Measurements from ENCODE around the gene DNM3. TPM values are rescaled to one million over a fixed set of nuclear protein-coding genes. Genes with fewer than 3 reads are reported as not detected.

Gene DNM3
- polyA plus RNA-seq (2012; rRNA removed) = 0.43 and 0.89 TPM in 2 replicates
- polyA plus RNA-seq (2012; cell fraction: cytosol; rRNA removed) = 0.54 and 0.64 TPM in 2 replicates
- polyA plus RNA-seq (2012; cell fraction: nucleus; rRNA removed) = 0.50 and 0.80 TPM in 2 replicates

DNA sequence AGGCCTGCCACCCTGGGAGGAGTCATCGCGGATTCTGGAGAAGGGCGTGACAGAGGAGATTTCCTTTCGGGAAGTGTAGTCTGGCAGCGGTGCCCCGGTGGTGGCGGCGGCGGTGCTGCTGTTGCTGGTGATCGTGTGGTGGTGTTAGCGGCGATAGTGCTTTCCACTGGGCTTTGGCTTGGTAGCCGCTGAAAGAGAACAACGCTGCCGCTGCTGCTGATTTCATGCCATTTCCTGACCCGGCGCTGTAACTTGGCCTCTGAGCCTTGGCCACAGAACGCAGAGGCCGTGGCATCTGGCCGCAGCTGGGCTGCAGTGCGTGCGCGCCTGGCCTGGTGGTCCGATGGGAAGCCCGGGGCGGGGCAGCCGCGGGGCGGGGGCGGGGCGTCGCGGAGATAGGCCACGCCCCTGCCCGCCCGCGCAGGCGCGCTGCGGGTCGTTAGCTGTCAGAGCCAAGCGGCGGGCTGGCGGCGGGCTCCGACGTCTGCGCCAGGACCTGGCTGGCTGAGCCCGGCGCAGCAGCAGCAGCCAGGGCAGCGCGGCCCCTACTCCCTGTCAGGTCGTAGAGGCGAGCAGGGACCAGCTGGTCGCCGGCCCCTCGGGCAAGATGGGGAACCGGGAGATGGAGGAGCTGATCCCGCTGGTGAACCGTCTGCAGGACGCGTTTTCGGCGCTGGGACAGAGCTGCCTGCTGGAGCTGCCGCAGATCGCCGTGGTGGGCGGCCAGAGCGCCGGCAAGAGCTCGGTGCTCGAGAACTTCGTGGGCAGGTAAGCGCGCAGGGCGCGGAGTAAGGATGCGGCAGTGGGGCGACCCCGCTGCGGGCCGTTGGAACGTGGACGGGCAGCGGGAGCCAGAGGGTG lies at the start of gene DNM3:
Gene DNM3 (plus strand): TSS at position 449 of the 861 bp plus-strand sequence. CDS start 159 bp downstream, at position 608.
- Histone ChIP-seq H3K27me3 (ENCODE audit: insufficient read depth) (peaks cover 26% of the 10 kb centered on the region), H3K4me1 (ENCODE audit: control insufficient read depth in 1 of 2, insufficient read depth in 2 of 2, low read depth in 1 of 2, low read length in 1 of 2) (peaks cover 0 to 15% of the 10 kb centered on the region in 2 experiments; a peak in 2 of 4 replicates), H3F3A (replicated peaks; ENCODE audit: insufficient read depth) (no peaks in the 10 kb centered on the region), H3K9me3 (no peaks in the 10 kb centered on the region), H2AFZ (ENCODE audit: low read depth) (peak within 1 kb of the TSS; percentile 93), H3K4me3 (ENCODE audit: low read depth in 2 of 2, low read length in 1 of 2) (peak within 1 kb of the TSS; percentile 49 to 60), H3K27ac (ENCODE audit: low read depth in 2 of 2, low read length in 1 of 2) (0 out of 4 replicates have a peak within 1 kb of the TSS, but pooled peaks of 1 of the 2 experiments have one; percentile 1), H3K9ac (no peak within 1 kb of the TSS), H4K20me1 (ENCODE audit: insufficient read depth) (no peaks in the 10 kb centered on the region), H3K9me2 (no peaks in the 10 kb centered on the region), H3K4me2 (peak within 1 kb of the TSS; percentile 77), H3K36me3 (replicated peaks in 1 of 2; ENCODE audit: control insufficient read depth in 1 of 2, insufficient read depth in 2 of 2, low read length in 1 of 2) (no peaks in the 10 kb centered on the region), H3K79me2 (ENCODE audit: insufficient read depth) (no peaks in the 10 kb centered on the region)
- DNase-seq = peak; percentile 97
- TF ChIP-seq POLR2AphosphoS5 (IDR thresholded peaks at IDR 0.05; ENCODE audit: low read depth, low read length) = no peak
- TF ChIP-seq EP300 (IDR thresholded peaks at IDR 0.05; ENCODE audit: borderline replicate concordance in 1 of 2, low read depth in 1 of 2, low read length in 1 of 2) = no peak
- TF ChIP-seq CHD2 (IDR thresholded peaks at IDR 0.05; ENCODE audit: low read length, partially characterized antibody) = no peak
- TF ChIP-seq MXI1 (IDR thresholded peaks at IDR 0.05; ENCODE audit: low read depth, low read length) = peak; percentile 82
- TF ChIP-seq GATA2 (CRISPR knock-in tag; IDR thresholded peaks at IDR 0.05) = 0 out of 2 replicates have a peak, but pooled peaks have one; percentile 37
- TF ChIP-seq, protein P1, sequence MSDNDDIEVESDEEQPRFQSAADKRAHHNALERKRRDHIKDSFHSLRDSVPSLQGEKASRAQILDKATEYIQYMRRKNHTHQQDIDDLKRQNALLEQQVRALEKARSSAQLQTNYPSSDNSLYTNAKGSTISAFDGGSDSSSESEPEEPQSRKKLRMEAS (IDR thresholded peaks at IDR 0.05; ENCODE audit: low read depth) = peak; percentile 20; the same call in 1 of the 2 replicates
- peak; percentile 81 for TF ChIP-seq NRF1 (IDR thresholded peaks at IDR 0.05; ENCODE audit: low read depth, low read length)
- no peak for TF ChIP-seq TCF12 (IDR thresholded peaks at IDR 0.05)
- TF ChIP-seq RCOR1 (IDR thresholded peaks at IDR 0.05; ENCODE audit: low read length) = peak; percentile 55
- TF ChIP-seq, protein P2, sequence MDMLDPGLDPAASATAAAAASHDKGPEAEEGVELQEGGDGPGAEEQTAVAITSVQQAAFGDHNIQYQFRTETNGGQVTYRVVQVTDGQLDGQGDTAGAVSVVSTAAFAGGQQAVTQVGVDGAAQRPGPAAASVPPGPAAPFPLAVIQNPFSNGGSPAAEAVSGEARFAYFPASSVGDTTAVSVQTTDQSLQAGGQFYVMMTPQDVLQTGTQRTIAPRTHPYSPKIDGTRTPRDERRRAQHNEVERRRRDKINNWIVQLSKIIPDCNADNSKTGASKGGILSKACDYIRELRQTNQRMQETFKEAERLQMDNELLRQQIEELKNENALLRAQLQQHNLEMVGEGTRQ (IDR thresholded peaks at IDR 0.05; ENCODE audit: borderline replicate concordance, low read depth, low read length) = no peak
- TF ChIP-seq SIN3A (IDR thresholded peaks at IDR 0.05; ENCODE audit: borderline replicate concordance, low read depth, low read length) = peak; percentile 44; the same call in 1 of the 2 replicates
- WGBS (ENCODE audit: low lambda C conversion rate) = 2% methylated on average over 18 of the region's 85 CpGs
- CTCF ChIA-PET = interaction anchor here (1.1 to 2.6 kb wide), 4 partner anchors 31 to 197 kb away, joined by 3 to 10 read pairs (median 6); no protein-coding TSS in a partner anchor
- POLR2A ChIA-PET = interaction anchor here (1.1 kb wide), 1 partner anchor 100 kb away, joined by 3 read pairs; the partner anchor contains the start of gene VAMP4

DNA sequence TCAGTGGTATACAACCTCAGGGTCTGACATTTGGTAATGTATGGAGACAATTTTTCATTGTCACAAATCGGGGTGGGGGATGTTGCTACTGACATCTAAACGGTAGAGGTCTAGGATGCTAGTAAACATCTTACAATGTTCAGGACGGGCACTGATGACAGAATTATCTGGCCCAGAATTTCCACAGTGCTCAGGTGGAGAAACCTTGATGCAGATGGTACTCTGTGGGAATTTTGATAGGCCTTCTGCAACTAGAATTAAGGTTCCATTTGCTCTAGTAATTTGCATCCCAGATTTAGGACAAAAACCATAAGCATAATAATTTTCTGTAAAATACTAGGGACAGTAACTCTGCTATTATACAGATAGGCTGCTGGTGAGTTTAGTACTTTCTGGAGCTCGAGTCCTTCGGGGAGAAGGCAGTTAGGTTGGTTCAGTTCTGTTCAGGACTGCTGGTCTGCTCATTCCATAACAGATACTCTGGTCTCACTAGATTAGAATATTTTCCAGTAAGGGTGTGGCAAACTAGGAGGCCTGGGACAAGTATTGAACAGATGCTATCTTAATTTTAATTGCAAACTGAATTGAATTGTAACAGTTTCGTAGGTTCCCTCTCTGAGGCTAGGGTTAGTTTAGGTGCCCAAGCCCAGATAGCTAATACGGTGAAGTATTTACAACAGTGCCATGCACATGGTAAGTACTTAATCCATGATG lies 48.5 kb upstream of the DNM3 start:
- peaks cover 56 to 97% of the 10 kb centered on the region in 2 experiments for H3K36me3 ChIP-seq (replicated peaks in 1 of 2; ENCODE audit: control insufficient read depth in 1 of 2, insufficient read depth in 2 of 2, low read length in 1 of 2)
- H3K4me1 ChIP-seq (ENCODE audit: control insufficient read depth in 1 of 2, insufficient read depth in 2 of 2, low read depth in 1 of 2, low read length in 1 of 2) = peaks cover 2 to 9% of the 10 kb centered on the region in 2 experiments; a peak in 2 of 4 replicates
- no peak overlapping the region for H3K4me2 ChIP-seq
- 82% methylated on average over 7 of the region's 7 CpGs for WGBS (ENCODE audit: low lambda C conversion rate)
- ChIA-PET CTCF (interaction anchor here (0.8 to 7.1 kb wide), 2 partner anchors 10 to 192 kb away, joined by 3 to 34 read pairs; no protein-coding TSS in a partner anchor), POLR2A (no interaction called here)
- no peak overlapping the region for H2AFZ ChIP-seq (ENCODE audit: low read depth)
- no peak for DNase-seq
- H4K20me1 ChIP-seq (ENCODE audit: insufficient read depth) = no peaks in the 10 kb centered on the region
- no peaks in the 10 kb centered on the region for H3K27me3 ChIP-seq (ENCODE audit: insufficient read depth)
- no peak overlapping the region for H3K9ac ChIP-seq
- H3K9me3 ChIP-seq = no peaks in the 10 kb centered on the region
- H3K27ac ChIP-seq (ENCODE audit: low read depth in 2 of 2, low read length in 1 of 2) = 0 out of 4 replicates have a peak overlapping the region, but pooled peaks of 1 of the 2 experiments have one; percentile 73
- peaks cover 11% of the 10 kb centered on the region for H3F3A ChIP-seq (replicated peaks; ENCODE audit: insufficient read depth)
- no peak for TF ChIP-seq CTCF (IDR thresholded peaks at IDR 0.05)
- no peak for TF ChIP-seq EP300 (IDR thresholded peaks at IDR 0.05; ENCODE audit: borderline replicate concordance in 1 of 2, low read depth in 1 of 2, low read length in 1 of 2)
- no peak for TF ChIP-seq MEF2A (IDR thresholded peaks at IDR 0.05; ENCODE audit: borderline replicate concordance, low read depth)
- no peak for TF ChIP-seq IRF3 (IDR thresholded peaks at IDR 0.05; ENCODE audit: low read depth, low read length)
- H3K4me3 ChIP-seq (ENCODE audit: low read depth in 2 of 2, low read length in 1 of 2) = no peak overlapping the region
- no peaks in the 10 kb centered on the region for H3K9me2 ChIP-seq
- peaks cover 10% of the 10 kb centered on the region; the same call in 1 of the 2 replicates for H3K79me2 ChIP-seq (ENCODE audit: insufficient read depth)
